Measurements from ENCODE around the gene BTBD9.

- no peak for TF ChIP-seq CTCF (IDR thresholded peaks at IDR 0.05)
- TF ChIP-seq POLR2A (IDR thresholded peaks at IDR 0.05): no peak
These were observed 141.6 kb downstream of the BTBD9 start for GRCh38 chr6:38498085-38498484.
